Left ventricle myocardium inferior (tissue), 1 donor: ENCODE measurements around the gene SEC31A. TPM values are rescaled to one million over a fixed set of nuclear protein-coding genes. Genes with fewer than 3 reads are reported as not detected.

ENCODE experiments used
- DNase-seq: peaks from one replicate; pipeline ENCODE4 v3.0.0-alpha.2; 2020
- H3K27ac ChIP-seq: fragments of 200-600 bp; replicated peaks from 2 replicates; pipeline ENCODE4 v1.8.0; 2021
- H3K27me3 ChIP-seq: fragments of 200-600 bp; 2 replicates; pipeline ENCODE4 v1.8.0; 2021; ENCODE audit warnings: low read depth
- H3K36me3 ChIP-seq: fragments of 200-600 bp; 2 replicates; pipeline ENCODE4 v1.8.0; 2021
- H3K4me1 ChIP-seq: fragments of 200-600 bp; 2 replicates; pipeline ENCODE4 v1.8.0; 2021
- H3K4me3 ChIP-seq: fragments of 200-600 bp; 2 replicates; pipeline ENCODE4 v1.8.0; 2021; ENCODE audit warnings: mild to moderate bottlenecking, moderate library complexity
- H3K9me3 ChIP-seq: fragments of 200-600 bp; replicated peaks from 2 replicates; pipeline ENCODE4 v1.8.0; 2021
- CTCF ChIP-seq: fragments of 200-600 bp; IDR thresholded peaks from 2 replicates; pipeline ENCODE4 v1.8.0; 2021; ENCODE audit warnings: antibody characterized with exemption, mild to moderate bottlenecking, borderline replicate concordance
- intact Hi-C: fragments of 100-400 bp; cut with micrococcal nuclease; formaldehyde crosslinking; loops from one replicate; pipeline ENCODE4 v1.11.0; 2022
- total RNA-seq: library from RNA; stranded (reverse); fragmentation: NEBNext Ultra II Directional; extraction: Animal tissue kit (Norgen Biotek cat#: 25700); gene quantifications from one replicate; pipeline ENCODE4 v1.2.1, GENCODE V29; 2021
- donor health status: DM: no; HTN: yes; CAD: no; lungs with severe emphysema.

The SEC31A gene
- total RNA-seq, 1 donor from 2014 or later, result 115 TPM

- no peaks in the 10 kb centered on the region for H3K9me3 ChIP-seq
- no peak overlapping the region for H3K4me3 ChIP-seq
- intact Hi-C loops, result no loop called here
- no peak overlapping the region for H3K27ac ChIP-seq
- H3K36me3 ChIP-seq, result no peaks in the 10 kb centered on the region
- DNase-seq, result no peak
- H3K27me3 ChIP-seq, result no peaks in the 10 kb centered on the region
- peaks cover 6% of the 10 kb centered on the region for H3K4me1 ChIP-seq
- no peak for TF ChIP-seq CTCF
Observed at GRCh38 chr4:82811392-82811791, 79.6 kb downstream of the SEC31A start.

- DNase-seq, result no peak
- Histone ChIP-seq H3K9me3 (no peaks in the 10 kb centered on the region), H3K27me3 (no peaks in the 10 kb centered on the region), H3K27ac (no peak overlapping the region), H3K4me3 (no peak overlapping the region), H3K4me1 (peaks cover 6% of the 10 kb centered on the region), H3K36me3 (no peaks in the 10 kb centered on the region)
- no peak for TF ChIP-seq CTCF
- intact Hi-C loops, result no loop called here
Observed at GRCh38 chr4:82810176-82810575, 80.8 kb downstream of the SEC31A start.

DNA sequence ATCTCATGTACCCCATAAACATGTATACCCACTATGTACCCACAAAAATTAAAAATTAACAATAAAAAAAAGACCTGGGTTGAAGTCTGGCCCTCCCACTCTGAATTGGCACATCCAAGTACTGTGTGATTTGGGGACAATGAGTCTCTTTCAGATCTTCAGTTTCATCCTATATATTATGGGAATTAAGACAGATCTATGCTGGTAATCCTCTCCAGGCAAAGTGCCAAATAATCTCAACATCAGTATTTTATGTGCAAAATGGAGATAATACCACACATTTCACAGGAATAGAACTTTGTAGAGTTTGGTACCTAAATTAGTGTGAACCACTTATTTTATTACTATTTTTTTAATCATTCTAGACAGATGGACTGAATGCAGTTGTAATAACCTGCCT, 81.3 kb downstream of the SEC31A start:
- no peaks in the 10 kb centered on the region for H3K36me3 ChIP-seq
- DNase-seq, result no peak
- intact Hi-C loops, result no loop called here
- no peak overlapping the region for H3K4me3 ChIP-seq
- no peak for TF ChIP-seq CTCF
- H3K4me1 ChIP-seq, result peaks cover 6% of the 10 kb centered on the region
- no peaks in the 10 kb centered on the region for H3K9me3 ChIP-seq
- no peaks in the 10 kb centered on the region for H3K27me3 ChIP-seq
- H3K27ac ChIP-seq, result no peak overlapping the region

DNA sequence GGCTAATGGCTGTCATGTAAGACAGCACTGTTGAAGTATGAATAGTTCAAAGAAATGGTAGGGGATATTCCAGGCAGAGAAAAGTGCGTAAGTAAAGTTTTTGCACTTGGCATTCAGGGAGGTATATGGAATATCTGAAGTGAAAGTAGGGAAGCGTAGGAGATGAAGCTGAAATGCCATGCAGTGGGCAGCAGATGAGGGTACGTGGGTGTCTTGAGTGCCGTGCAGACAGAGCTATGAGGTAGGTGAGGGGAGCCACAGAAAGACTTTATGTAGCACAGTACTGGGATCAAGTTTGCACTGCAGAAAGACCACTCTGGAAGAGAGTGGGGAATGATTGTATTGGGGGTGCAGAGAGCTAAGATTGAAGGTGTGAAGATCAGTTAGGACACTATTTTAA, 87.2 kb downstream of the SEC31A start:
- intact Hi-C loops, result no loop called here
- peaks cover 13% of the 10 kb centered on the region for H3K4me1 ChIP-seq
- TF ChIP-seq CTCF, result no peak
- no peak for DNase-seq
- H3K9me3 ChIP-seq, result no peaks in the 10 kb centered on the region
- no peak overlapping the region for H3K4me3 ChIP-seq
- no peak overlapping the region for H3K27ac ChIP-seq
- peaks cover 19% of the 10 kb centered on the region for H3K27me3 ChIP-seq
- no peaks in the 10 kb centered on the region for H3K36me3 ChIP-seq

- peaks cover 26% of the 10 kb centered on the region for H3K27me3 ChIP-seq
- intact Hi-C loops, result no loop called here
- TF ChIP-seq CTCF, result no peak
- no peaks in the 10 kb centered on the region for H3K9me3 ChIP-seq
- no peak overlapping the region for H3K4me3 ChIP-seq
- peaks cover 21% of the 10 kb centered on the region for H3K4me1 ChIP-seq
- H3K27ac ChIP-seq, result no peak overlapping the region
- no peak for DNase-seq
- H3K36me3 ChIP-seq, result no peaks in the 10 kb centered on the region
Observed at GRCh38 chr4:82802911-82803310, 88.0 kb downstream of the SEC31A start.
